Endometrial microvascular endothelial cells (primary cell): ENCODE results near the gene TLE4. TPM values are rescaled to one million over a fixed set of nuclear protein-coding genes. Genes with fewer than 3 reads are reported as not detected.
"Not testable (repeated sequence)": the region's sequence is repeated elsewhere in the genome, so short reads cannot be mapped to it uniquely, and the experiment has no call there.

ENCODE experiments used
- in situ Hi-C: cut with HindIII; loops from 2 replicates; pipeline ENCODE4 v1.10.0; 2017; ENCODE audit warnings: low sequenced_read_pairs, low pct_unique_long_range_greater_than_20kb; ENCODE audit errors: inconsistent ontology term
- total RNA-seq: library from RNA; depleted of rRNA; stranded (reverse); fragments of >200 nt; gene quantifications from one replicate; pipeline ENCODE4 v1.2.3, GENCODE V29; 2015; ENCODE audit errors: inconsistent ontology term

The TLE4 gene
- 42.6 TPM for total RNA-seq

DNA sequence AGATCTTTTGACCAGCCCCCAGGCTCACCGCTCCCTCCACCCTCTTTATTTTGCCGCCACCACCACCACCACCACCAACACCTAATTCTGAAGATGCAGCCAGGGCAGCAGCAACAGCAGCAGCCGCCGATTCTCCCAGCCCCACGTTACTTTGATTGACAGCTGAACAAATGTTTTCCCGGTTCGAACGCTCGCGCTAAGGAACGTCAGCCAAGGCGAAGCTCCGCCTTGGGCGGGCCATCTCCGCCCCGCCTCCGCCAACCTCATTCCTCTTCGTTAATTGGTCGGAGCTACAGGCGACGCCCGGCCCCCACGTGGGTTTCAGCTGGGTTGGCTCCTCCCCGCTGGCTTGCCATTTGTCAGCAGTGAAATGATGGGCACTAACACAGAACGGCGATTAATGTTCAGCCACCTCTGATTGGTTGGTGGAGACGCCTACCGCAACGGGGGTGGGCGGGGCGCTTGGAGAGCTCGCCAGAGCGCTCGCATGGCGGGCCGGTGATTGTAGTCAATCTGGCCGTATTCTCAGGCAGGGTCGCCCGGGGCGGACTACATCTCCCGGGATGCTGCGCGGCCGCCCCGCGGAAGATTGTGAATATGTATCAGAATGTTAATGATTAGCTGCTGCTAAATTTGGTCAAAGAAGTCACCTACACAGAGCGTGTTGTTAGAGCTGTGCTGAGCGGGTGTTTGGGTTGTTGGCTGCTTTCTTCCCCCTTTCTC lies at the start of gene TLE4:
Gene TLE4 (plus strand): TSS at position 657 of the 723 bp plus-strand sequence. CDS start 826 bp downstream, outside the sequence.
- in situ Hi-C loops, result no loop called here

DNA sequence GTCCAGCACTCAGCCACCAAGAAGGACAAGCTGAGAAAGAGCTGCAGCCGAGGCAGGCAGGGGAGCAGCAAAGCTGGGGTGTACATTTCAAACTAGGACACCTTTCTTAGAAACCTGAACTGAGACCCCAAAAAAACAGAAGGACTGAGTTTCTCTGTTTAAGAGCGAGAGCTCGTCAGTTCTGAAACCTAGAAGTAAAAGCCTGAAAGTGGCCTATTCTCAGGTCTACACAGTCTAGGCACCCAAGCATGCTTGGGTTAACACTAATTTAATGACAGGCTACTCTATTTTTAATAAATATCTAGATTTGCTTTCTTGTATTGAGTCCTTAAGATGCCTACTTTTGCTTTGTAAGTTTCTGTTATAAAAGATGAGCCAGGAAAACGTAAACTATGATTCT lies 49.0 kb upstream of the TLE4 start:
- in situ Hi-C loops, result no loop called here

DNA sequence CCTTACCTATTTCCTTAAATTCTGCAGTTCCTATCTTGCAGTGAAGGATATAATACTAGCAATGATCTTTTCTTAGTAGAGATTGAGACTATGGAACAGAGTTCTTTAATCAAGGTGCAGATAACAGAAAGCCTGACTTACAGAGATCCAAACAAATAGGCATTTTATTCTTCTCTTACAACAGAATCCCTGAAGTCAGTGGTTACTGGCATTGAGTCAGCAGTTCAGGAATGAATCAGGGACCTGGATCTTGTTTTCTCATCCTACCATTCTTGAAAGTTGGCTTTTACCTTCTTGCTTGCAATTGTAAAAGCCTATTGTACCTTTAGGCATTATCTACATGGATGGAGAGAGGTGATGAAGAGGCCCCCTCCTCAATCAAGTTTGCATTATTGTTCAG lies 47.5 kb upstream of the TLE4 start:
- in situ Hi-C loops, result no loop called here

DNA sequence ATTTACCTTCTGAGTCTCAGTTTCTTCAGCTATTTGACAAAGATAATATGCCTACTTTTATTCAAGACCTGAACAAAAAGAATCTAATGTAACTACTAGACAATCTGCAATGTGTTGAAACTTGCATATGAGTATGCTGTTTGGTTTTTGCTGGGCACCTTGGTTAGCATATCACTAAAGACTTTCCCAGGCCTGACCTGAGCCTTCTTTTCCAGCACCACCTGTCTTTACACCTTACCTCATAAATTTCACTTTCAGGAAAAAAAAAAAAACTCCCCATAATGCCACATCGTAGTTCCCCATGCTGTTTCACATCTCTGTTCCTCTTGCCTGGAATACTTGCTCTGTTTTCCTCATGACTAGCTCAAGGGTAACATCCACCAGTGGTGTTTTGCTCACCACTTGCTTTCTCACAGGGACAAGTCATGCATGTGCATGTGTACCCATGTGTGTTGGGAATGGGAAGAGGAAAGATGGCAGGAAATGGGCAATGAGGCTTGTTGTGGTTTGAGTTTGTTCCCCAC lies 45.6 kb upstream of the TLE4 start:
- in situ Hi-C loops, result no loop called here

GRCh38 chr9:79535534-79535933 lies 36.2 kb upstream of the TLE4 start:
- in situ Hi-C loops, result no loop called here

- in situ Hi-C loops, result no loop called here
Measured at GRCh38 chr9:79537838-79538237, 33.9 kb upstream of the TLE4 start.

GRCh38 chr9:79542735-79543620 lies 28.8 kb upstream of the TLE4 start:
- in situ Hi-C loops, result no loop called here

DNA sequence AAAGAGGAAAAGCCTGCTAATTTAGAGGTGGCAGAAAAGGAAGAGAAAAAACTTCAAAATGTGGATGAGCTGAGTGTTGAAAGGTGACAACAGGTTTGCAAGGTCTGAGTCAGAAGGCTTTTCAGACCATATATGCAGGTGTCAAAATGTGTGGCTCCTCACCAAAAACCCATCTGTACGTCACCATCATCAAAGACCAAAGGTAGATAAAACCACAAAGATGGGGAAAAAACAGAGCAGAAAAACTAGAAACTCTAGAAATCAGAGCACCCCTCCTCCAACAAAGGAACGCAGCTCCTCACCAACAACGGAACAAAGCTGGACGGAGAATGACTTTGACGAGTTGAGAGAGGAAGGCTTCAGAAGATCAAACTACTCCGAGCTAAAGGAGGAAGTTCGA lies 27.4 kb upstream of the TLE4 start:
- in situ Hi-C loops, result not testable (repeated sequence)

- in situ Hi-C loops, result no loop called here
Measured at GRCh38 chr9:79551586-79551985, 20.2 kb upstream of the TLE4 start.

- in situ Hi-C loops, result no loop called here
Measured at GRCh38 chr9:79551994-79552393, 19.8 kb upstream of the TLE4 start.

DNA sequence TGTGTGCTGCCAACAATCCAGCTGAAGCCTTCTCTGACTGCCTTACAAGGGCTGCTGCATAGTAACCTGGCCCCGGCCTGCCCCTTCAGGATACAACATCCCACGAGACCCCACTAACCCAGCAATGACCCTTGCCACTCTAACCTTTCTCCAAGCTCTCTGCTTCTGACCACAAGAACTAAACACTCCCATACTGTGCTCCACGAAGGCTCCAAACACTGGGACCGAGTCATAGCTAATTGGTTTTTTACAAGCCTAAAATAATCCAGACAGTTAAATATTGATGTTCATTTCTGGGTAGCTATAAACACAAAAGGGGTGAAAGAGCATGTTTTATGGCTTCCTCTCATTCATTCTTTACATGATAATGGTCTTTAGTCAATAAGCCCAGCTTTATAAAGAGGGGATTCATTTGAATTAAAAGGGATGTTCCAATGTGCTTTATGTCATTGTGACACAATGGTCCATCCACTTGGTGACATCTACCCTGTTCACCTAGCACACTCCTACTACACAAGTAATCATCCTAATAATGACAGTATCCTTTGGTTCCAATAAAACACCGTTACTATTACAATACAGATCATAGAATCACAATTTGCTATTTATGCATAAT lies 16.2 kb upstream of the TLE4 start:
- in situ Hi-C loops, result no loop called here

- in situ Hi-C loops, result no loop called here
Measured at GRCh38 chr9:79559495-79560181, 12.1 kb upstream of the TLE4 start.

DNA sequence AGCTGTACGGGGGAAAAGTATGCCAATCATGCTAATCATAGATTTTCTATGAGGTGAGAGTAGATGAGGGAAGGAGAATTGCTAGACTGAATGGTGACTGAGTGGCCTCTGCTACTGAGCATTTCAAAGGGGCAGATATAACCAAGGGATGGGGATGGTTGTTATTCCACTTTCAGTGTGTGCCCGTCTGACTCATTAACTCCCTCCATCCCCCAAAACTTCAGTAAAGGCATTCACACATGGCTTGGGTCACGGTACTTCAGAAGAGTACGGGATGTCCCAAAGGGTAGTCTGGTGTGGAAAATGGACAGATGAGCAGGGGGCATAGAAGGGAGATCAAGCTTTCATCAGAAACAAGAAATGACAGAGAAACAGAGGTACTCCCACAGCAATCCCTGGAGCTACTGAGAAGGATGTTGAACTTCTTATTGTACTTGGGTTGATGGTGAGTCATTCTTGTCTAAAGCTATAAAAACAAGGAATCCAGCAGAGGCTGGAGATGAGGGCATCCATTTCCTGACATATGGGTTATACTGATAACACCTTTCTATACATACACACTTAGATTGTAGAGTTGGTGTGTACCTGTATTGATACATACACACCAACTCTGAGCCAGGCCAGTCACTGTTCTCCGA lies 8.9 kb upstream of the TLE4 start:
- in situ Hi-C loops, result no loop called here

DNA sequence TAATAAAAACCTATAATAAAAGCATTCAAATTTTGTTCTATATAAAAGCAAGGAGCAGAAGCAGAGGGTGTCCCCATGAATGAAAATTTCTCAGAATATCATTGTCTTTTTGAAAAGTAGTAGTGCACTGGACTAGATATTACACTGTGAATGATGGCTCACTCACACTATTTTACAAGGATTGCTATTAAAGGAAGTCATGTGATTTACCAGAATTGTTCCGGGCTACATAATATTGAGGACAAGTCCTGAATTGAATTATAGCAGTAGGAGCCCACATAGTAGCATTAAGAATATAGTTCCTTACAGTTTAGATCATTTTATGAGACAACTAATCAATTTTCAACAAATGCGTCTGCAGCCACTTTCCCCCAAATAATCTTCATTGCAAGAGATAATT lies 7.7 kb upstream of the TLE4 start:
- in situ Hi-C loops, result no loop called here

DNA sequence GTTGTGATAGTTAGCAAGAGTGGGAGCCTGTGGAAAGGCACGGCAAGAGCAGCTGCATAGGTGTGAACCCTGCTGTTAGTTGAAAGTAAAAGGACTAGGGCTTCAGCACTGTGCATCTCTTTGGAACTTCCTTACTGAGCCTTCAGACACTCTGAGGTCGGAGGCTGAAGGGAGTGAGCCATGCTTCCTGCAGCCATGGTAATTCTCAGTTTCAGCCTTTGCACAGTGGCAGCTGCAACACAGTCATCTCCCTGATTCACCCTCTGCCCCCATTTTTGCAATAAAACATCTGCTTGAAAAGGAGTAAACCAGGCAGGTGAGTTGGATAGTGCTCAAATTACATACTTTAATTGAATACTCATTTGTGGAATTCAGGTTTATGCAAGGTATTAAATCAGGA lies 6.5 kb upstream of the TLE4 start:
- in situ Hi-C loops, result no loop called here

DNA sequence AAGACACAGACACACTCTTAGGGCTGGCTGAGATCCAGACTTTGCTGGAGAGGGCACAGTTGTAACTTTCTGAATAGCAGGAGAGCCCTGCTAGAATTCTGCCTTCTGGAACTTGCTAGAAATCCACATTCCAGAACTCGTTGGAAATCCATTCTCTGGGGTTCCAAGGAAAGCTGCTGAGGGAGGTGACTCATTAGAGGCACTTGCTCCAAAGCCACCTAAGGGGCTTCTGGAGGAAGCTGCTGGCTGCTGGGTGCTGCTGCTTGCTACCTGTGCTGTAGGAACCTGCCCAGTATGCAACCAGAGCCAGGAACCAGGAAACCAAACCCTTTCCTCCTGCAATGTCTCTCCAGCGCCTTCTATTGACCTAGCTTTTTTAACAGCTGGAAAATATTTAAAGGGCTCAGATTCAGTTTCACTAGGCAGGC lies 4.1 kb upstream of the TLE4 start:
- in situ Hi-C loops, result no loop called here

DNA sequence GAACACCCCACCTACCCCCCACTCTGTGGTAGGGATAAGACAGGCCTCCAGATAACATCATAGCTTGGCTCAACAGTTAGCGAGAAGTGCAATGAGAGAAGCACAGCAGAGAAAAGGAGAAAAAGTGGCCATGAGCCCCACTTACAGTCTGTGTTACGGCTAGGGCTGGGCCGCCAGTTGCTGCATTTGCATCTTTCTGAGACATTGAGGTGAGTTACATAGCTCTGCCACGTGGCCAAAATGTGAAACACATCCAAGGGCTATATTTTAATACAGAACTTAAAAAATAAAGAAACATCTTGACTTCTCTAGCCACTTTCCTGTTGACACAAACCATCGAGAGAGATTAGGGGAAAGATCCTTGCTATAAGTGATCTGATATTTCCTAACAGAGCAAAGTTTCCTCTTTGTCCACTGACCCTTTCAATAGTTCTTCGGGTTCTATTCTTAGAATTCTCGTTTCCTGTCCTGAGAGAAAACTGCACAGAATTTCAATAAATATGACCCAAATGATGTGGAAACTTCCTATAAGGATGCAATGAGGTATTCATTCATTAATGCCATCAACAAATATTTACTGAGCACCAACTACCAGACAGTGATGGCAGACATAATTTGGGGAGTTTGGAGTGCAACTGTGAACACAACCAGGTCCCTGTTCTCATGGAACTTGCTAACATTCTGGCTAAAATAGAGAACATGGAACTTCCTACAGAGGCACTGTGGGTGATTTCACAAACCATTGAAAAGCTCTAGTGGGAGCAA lies 3.2 kb upstream of the TLE4 start:
- in situ Hi-C loops, result no loop called here
